OCI-LY7 (cell line): Measurements from ENCODE around the gene FOXL2.

Experiments used
- CTCF ChIP-seq: fragments of 200-600 bp; sonication (generic); conservative IDR thresholded peaks from 2 replicates; pipeline ENCODE4 v1.5.1; 2014; ENCODE audit warnings: mild to moderate bottlenecking, antibody characterized with exemption, low read length, moderate library complexity, mixed read lengths
- EZH2phosphoT487 ChIP-seq: fragments of 200-600 bp; sonication (generic); IDR thresholded peaks from 2 replicates; pipeline ENCODE4 v1.6.1; 2018; ENCODE audit warnings: low read depth, borderline replicate concordance, mild to moderate bottlenecking, mixed run types, antibody characterized with exemption, low read length, moderate library complexity, mixed read lengths

- TF ChIP-seq CTCF (no peak), EZH2phosphoT487 (no peak)
Measured at GRCh38 chr3:138950701-138951100, 3.8 kb upstream of the FOXL2 start.
